HG02973 (cell line): ENCODE measurements around the gene GNB3.
"Not testable (repeated sequence)": the region's sequence is repeated elsewhere in the genome, so short reads cannot be mapped to it uniquely, and the experiment has no call there.

ENCODE experiments used
- ATAC-seq: cut with Tn5 transposase; IDR thresholded peaks from one replicate; pipeline ENCODE4 v1.9.1; 2021; ENCODE audit warnings: moderate library complexity; ENCODE audit not compliant: unreplicated experiment

GNB3 gene

DNA sequence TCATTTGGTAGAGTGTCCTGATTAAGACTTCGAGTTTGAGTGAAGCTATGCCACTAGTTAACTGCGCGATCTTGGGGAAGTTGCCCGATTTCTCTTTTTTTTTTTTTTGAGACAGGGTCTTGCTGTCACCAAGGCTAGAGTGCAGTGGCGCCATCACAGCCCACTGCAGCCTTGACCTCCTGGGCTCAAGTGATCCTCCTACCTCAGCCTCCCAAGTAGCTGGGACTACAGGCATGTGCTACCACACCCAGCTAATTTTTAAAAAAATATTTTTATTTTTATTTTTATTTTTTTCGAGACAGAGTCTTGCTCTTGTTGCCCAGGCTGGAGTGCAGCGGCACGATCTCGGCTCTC is 33.3 kb downstream of the GNB3 start:
- ATAC-seq = not testable (repeated sequence)

DNA sequence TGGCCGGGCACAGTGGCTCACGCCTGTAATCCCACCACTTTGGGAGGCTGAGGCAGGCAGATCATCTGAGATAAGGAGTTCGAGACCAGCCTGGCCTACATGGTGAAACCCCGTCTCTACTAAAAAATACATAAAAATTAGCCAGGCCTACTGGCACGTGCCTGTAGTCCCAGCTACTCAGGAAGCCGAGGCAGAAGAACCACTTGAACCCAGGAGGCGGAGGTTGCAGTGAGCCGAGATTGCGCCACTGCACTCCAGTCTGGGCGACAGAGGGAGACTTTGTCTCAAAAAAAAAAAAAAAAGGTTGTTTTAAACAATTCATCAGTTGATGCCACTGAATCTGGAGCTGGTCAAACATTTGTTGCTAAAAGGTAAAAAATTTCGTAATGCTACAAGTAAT is 39.1 kb downstream of the GNB3 start:
- not testable (repeated sequence) for ATAC-seq

DNA sequence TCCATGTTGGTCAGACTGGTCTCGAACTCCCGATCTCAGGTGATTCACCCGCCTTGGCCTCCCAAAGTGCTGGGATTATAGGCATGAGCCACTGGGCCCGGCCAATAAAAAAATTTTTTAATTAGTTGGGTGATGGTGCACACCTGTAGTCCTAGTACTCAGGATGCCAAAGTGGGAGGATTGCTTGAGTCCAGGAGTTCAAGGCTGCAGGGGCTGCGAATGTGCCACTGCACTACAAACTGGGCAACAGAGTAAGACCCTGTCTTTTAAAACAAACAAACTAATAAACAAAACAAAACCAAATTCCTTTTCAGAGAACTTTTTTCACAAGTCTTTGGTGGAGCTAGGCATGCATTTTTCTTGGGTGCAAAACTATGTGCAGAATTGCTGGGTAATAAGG is 42.5 kb downstream of the GNB3 start:
- ATAC-seq = no peak

DNA sequence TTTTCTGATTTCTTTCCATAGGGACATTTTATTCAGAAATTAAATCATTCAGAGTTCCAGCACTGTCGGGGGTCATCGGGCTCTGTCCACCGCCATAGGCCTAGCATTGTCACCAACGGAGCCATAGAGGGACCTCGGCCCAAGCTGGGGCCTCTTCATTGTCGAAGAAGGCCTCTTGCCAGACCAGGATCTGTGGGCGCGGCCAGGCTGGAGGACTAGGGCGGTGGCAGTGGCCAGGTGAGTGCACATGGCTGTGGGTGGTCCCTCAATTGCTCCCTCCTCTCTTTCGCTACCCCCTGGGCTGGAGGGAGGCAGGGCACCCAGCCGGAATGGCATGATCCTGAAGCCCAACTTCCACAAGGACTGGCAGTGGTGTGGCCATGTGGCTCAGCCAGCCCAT is 43.0 kb downstream of the GNB3 start:
- no peak for ATAC-seq

DNA sequence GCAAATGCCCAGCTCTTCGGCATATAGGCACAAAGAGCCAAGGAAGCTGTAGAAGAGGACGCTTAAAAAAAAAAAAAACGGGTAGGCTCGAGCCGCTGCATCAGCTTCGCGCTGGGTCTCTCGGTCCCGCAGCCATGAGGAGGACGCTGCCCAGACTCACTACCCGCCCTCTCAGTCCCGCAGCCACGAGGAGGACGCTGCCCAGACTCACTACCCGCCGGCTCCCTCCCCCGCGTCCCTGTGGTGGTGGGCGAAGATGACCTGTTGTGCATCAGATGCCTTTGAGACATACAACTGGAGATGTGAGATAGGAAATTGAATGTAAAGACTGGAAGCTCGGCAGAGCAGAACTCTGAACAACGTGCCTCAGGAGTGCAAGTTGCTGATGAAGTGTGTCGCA is 43.8 kb downstream of the GNB3 start:
- ATAC-seq = no peak

DNA sequence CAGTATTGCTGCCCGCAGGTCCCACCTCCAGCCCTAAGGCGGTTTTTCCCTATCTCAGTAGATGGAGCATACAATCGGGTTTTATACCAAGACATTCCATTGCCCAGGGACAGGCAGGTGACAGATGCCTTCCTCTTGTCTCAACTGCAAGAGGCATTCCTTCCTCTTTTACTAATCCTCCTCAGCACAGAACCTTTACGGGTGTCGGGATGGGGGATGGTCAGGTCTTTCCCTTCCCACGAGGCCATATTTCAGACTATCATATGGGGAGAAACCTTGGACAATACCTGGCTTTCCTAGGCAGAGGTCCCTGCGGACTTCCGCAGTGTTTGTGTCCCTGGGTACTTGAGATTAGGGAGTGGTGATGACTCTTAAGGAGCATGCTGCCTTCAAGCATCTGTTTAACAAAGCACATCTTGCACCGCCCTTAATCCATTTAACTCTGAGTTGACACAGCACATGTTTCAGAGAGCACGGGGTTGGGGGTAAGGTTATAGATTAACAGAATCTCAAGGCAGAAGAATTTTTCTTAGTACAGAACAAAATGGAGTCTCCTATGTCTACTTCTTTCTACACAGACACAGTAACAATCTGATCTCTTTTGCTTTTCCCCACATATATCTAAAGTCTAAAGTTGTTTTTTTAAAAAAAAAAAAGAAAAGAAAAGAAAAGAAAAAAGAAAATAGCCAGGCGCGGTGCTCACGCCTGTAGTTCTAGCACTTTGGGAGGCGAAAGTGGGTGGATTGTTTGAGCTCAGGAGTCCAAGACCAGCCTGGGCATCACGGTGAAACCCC is 45.7 kb downstream of the GNB3 start:
- not testable (repeated sequence) for ATAC-seq

DNA sequence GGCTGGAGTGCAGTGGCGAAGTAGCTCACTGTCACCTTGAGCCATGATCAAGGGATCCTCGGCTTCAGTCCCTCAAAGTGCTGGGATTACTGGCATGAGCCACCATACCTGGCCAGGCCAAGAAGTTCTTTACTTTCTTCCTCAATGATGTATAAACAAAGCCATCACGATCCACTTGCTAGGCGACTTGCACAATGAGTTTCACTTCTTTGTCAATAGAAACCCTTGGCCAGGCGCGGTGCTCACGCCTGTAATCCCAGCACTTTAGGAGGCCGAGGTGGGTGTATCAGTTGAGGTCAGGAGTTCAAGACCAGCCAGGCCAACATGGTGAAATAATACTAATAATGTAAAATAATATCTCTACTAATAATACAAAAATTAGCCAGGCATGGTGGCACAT is 46.7 kb downstream of the GNB3 start:
- no peak for ATAC-seq

DNA sequence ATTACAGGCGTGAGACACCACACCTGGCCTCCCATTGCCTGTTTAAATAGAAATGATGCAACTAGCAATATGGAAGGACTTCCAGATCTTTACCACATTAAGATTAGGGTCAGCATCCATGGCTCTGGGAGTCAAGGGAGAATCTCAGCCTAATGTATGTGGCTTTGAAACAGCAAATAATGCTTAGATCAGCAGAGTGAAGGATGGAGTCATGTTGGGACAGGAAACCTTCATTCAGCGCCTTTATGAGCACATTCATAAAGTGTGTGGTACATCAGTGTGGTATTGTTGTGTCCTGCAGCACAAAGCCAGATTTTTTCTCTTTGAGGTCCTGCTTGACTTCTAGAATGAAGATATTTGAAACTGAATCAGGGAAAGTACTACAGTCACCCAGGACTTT is 47.6 kb downstream of the GNB3 start:
- ATAC-seq = no peak

DNA sequence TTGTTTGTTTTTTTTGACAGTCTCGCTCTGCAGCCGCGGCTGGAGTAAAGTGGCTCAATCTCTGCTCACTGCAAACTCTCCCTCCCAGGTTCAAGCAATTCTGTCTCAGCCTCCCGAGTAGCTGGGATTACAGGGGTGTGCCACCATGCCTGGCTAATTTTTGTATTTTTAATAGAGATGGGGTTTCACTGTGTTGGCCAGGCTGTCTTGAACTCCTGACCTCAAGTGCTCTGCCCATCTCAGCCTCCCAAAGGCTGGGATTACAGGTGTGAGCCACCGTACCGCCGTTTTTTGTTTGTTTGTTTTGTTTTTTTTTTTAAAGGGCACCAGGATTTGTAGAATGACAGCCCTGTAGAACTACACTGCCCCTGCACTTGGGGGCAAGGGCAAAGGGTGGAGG is 48.1 kb downstream of the GNB3 start:
- not testable (repeated sequence) for ATAC-seq

DNA sequence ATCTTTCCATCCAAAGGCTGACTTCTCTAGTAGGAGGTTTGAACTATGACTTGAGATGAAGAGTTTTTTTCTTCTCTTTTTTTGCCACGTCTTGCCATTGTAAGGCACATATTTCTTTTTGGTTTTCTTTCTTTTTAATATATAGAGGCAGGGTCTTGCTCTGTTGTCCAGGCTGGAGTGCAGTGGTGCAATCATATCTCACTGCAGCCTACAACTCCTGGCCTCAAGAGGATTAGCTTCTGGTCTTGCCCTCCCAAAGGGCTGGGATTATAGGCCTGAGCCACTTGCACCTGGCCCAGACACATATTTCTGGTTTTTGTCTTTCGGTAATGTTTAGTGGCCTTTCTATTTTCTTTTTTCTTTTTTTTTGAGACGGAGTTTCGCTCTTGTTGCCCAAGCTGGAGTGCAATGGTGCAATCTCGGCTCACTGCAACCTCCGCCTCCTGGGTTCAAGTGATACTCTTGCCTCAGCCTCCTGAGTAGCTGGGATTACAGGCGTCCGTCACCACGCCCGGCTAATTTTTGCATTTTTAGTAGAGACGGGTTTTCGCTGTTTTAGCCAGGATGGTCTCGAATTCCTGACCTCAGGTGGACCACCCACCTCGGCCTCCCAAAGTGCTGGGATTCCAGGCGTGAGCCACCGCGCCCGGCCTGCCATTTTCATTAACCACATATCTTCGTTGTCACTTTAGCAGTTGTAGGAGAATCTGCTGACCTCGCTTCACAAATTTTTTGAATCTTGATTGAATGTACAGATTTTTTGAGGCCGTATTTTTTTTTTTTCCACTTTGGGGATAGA is 49.2 kb downstream of the GNB3 start:
- ATAC-seq = not testable (repeated sequence)

DNA sequence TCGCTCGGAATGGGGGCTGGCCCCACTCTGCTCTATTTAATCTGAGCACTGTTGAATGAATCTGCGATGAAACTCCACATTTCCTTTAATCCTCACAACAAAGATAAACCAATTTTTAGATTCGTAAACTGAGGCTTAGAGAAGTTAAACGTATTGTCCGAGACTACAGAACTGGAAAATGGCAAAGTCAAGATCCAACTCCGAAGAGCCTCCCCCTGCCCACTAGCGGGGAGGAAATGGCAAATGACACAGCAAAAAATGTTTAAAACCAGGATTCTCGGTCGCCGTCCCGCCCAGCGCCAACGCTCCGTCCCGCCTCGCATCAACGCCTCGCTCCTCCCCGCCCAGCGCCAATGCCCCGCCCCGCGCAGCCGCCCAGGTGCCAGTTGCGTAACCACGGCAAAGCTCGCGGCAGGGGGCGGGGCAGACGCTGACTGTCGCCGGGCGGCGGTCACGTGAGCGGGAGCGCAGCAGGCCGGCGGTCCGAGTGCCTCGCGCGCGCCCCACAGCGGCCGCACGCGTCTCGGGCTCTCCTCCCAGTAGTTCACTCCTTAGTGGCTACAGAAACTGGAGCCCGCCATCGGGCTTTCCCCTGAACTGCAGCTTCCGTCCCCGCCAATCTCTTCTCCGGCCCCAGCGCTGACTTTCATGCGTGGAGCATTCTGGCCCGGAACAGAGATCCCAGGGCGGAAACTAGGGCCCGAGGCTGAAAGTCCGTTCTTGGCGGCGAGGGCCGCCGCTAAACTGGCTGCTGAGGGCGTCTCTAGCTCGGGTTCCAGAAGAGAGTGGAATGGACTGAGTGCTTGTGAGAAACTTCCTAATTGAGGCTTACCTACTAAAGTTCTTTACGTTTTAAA is 50.3 kb downstream of the GNB3 start:
- peak; percentile 91 for ATAC-seq

DNA sequence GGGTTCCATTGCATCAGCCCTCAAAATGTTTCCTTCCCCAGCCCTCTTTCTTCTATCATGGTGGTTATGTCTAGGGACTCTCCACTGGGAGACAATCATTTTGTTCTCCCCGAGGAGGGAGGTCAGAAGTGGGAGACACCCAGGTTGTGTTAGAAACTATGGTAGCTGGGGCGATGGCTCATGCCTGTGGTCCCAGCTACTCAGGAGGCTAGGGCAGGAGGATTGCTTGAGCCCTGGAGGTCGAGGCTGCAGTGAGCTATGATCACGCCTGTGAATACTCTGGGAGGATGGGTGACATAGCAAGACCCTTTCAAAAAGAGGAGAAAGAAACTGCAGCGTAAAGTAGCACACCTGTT is 50.9 kb downstream of the GNB3 start:
- no peak for ATAC-seq

DNA sequence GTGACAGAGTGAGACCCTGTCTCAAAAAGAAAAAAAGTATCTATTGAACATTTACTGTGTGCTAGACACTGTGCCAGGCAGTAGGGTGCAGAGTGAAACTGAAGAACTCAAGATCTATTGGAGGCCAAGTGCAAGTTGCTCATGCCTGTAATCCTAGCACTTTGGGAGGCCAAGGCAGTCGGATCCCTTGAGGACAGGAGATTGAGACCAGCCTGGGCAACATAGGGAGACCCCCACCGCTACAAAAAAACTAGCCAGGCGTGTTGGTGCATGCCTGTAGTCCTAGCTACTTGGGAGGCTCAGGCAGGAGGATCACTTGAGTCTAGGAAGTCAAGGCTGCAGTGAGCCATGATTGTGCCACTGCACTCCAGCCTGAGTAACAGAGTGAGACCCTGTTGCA is 52.0 kb downstream of the GNB3 start:
- ATAC-seq = not testable (repeated sequence)

DNA sequence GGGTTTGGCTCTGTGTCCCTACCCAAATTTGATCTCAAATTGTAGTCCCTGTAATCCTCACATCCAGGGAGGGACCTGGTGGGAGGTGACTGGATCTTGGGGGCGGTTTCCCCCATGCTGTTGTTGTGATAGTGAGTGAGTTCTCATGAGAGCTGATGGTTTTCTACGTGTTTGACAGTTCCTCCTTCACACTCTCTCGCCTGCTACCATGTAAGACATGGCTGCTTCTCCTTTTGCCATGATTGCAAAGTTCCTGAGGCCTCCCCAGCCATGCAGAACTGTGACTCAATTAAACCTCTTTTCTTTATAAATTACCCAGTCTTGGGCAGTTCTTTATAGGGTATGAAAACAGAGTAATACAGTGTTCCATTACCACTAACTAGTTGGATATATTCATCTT is 53.6 kb downstream of the GNB3 start:
- no peak for ATAC-seq
